ENCODE measurements around the gene FAF1.

Gene FAF1

DNA sequence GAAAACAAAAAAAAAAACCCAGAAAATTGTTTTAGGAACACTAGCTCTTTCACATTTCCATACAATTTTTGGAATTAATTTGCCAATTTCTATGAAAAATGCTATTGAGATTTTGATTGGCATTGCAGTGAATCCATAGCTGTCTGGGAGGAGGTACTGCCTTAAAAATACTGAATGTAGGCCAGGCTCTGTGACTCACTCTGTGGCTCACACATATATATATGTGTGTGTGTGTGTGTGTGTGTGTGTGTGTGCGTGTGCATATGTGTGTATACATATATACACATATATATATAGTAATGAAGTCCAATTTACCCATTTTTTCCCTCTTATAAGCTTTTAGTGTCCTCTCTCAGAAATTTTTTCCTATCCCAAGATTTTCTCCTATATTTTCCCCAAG is 322.6 kb downstream of the FAF1 start:
- no peak for DNase-seq (ENCODE audit: low read depth in 2 of 2)

DNA sequence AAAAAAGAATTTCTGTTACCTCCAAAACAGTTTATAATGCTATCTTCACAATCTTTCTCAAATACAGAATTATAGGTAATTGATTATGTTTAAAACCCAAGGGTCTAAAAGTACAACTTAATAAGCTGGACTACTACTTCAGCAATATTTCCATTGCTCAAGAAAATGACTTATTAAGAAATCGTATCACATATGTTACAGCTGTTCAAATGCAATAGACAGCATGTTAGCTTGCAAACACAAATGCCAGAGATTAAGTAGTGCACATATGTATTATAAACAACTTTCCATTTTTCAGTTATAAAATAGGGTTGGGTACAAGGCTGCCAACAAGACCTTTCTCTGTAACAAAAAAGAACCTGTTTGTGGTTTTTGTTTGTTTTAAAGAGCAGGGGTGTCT is 325.8 kb downstream of the FAF1 start:
- DNase-seq (ENCODE audit: low read depth in 2 of 2) = no peak

DNA sequence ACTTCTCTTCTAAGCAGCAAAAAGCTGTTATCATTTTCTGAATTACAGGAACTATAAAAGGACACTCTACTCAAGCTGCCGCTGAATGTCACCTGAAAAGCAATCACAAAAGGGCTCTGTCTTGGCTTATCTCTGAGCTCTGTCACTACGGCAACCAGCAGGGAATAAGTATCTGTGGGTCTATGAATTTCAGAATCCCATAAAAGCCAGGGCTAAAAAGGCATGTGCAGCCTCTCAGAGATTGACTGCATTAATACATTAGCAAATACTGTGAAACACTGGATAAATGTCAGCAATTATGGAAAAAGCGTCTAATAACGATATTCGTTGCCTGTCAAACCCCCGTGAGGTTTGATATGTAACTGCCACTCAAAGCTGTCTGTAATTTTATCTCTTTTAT is 326.6 kb downstream of the FAF1 start:
- DNase-seq (ENCODE audit: low read depth in 2 of 2) = no peak

DNA sequence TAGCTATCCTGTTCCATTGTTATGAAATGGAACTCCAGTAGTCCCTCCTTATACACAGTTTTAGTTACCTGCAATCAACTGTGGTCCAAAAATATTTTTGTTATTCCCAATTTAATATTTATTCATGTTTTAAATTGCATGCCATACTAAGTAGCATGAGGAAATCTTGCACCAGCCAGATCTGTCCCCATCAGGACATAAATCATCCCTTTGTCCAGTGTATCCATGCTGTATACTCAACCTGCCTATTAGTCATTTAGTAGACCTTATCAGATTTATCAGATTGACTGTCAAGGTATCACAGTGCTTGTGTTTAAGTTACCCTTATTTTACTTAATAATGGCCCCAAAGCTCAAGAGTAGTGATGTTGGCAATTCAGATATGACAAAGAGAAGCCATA is 328.9 kb downstream of the FAF1 start:
- DNase-seq (ENCODE audit: low read depth in 2 of 2) = no peak

DNA sequence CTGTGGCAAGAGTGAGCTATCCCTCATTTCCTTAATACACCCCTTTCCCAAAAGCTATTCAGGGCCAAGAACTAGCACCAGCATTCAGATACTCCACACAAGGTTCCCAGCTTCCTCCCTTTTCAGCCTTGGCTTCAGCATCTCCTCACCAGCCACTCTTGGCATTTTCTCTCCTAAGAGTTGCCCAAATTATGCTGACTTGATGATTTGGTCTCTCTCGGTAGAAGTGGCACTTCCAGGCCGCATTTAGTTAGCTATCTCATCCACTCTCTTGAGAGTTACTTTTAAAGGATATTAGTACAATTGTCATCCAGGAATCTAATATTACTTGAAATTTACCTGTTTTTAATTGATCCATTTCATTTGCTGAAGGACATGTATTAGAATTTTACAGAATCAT is 337.8 kb downstream of the FAF1 start:
- no peak for DNase-seq (ENCODE audit: low read depth in 2 of 2)

DNA sequence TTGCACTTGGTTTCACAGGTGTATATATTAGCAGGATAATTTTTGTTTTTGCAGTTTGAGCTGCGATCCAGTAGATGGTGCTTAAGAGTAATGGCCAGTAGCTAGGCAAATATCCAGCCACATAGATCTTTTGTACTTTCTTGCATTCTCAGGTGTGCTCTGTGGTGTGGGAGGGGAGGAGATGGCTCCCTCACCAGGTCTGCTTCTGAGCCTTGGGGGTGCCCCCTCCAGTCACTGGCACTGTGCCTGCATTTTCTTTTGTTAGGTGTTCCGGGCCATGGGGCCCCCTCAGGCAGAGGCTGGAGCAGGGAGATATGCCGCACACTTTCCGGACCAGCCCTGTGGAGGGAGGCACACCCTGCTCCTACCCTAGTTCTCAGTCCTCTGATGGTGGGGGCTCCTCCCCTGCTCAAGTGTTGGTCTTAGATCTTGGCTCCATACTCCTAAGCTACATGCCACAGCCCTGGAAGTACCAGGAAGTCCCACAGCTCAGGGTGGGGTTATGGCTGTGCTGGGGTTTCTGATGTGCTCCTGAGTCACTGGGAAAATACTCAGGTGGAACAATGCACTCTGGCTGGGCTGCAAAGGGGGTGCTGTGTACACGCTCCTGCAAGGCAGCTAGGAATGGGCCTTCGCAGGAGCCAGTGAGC is 339.3 kb downstream of the FAF1 start:
- DNase-seq (ENCODE audit: low read depth in 2 of 2) = no peak

DNA sequence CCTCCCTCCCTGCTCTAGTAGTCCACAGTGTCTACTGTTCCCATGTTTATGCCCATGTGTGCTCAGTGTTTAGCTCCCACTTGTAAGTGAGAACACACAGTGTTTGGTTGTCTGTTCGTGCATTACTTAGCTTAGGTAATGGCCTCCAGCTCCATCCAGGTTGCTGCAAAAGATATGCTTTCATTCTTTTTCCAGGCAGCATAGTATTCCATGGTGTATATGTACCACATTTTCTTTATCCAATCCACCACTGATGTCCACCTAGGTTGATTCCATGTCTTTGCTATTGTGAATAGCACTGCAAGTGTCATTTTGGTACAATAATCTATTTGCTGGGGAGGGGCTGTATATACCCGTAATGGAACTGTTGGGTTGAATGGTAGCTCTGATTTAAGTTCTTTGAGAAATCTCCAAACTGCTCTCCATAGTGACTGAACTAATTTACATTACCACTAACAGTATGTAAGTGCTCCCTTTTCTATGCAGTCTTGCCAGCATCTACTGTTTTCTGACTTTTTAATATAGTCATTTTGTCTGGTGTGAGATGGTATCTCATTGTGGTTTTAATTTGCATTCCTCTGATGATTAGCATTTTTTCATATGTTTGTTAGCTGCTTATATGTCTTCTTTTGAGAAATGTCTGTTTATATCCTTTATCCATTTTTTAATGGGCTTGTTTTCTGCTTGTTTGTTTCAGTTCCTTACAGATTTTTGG is 344.9 kb downstream of the FAF1 start:
- DNase-seq (ENCODE audit: low read depth in 2 of 2) = no peak

DNA sequence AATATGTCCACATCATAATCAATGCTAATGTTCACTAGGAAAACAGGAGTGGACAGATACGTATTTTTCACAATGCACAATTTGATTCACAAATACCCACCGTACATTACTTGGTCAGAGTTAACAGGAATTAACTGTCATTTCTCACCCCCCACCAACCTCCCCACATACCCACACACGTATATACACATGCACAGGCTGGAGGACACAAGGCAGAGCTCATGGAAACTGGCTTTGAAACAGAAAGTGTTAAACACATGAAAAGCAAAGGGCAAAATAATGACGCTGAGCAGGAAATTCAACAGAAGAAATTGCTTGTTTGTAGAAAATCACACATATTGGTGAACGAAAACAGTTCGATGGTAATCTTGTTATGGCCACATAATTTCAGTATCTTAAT is 348.4 kb downstream of the FAF1 start:
- no peak for DNase-seq (ENCODE audit: low read depth in 2 of 2)

DNA sequence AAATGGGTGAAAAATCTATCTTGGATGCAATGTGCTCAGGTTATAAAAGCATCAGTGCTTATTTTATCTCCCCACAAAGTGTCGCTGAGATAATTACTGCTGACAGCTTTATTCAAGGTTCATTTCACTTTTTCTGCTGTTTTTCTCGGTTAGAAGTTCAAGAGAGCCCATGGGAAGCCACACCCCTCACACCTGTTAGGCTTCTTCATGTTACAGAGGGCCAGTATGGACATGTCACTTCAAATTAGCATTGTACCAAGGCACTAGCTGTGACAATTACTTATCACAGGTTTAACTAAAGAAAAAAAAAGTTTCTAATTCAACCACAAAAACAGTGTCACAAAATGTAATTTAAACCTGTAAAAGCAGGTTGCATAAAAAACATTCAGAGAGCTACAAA is 349.5 kb downstream of the FAF1 start:
- no peak for DNase-seq (ENCODE audit: low read depth in 2 of 2)

DNA sequence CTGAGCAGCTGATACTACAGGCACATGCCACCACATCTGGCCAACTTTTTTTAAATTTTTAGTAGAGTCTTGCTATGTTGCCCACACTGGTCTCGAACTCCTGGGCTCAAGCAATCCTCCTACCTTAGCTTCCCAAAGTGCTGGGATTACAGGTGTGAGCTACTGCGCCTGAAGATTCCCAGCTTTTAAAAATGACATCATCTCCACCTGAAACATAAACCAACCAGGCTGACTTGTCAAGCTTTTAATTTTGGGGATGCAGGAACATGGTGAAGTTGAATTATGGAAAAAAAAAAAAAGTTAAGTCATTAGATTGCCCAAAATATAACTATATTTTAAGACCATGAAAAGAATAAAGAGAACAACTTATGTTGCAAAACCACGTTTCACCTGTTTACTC is 350.6 kb downstream of the FAF1 start:
- DNase-seq (ENCODE audit: low read depth in 2 of 2) = no peak

DNA sequence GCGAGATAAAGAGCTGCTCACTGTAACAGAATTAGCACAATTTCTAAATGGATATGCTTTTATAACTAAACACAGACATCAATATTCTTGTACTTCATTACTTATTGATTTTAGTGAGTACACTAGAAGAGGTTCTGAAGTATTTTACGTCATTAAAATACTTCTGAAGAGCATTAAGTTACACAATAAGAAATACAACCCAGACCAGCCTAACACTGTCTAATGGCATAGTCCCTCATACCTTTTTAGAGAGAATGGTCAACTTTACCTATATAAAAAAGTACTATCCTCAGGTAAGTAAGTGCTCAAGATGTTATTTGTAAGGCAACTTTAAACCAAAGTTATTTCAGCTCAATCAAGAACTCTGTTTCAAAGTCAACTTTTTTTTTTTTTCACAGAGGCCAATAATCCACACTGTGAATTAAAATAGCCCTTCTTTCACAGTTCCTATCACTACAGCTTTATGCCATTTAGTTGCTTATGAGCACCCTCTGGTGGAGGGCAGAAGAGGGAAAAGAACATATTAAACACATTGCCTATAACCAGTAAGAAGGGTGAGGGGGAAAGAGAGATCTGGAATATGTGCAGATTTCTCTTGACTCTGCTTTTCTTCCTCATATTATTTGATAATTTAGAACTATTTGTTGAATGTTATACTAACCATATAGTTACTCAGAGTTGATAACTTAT is 354.7 kb downstream of the FAF1 start:
- no peak for DNase-seq (ENCODE audit: low read depth in 2 of 2)

DNA sequence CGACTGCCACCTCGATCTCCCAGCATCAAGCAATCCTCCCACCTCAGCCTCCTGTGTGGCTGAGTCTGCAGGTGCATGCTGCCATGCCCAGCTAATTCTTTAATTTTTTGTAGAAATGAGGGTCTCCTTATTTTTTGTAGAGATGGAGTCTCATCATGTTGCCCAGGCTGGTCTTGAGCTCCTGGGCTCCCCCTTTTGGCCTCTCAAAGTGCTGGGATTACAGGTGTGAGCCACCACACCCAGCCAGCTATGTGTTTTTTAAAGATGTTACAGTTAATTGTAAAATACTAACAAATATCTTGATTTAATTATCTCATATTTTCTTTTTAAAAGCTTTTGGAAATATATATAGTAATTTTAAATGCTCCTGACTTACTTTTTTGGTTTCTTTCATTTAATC is 355.5 kb downstream of the FAF1 start:
- DNase-seq (ENCODE audit: low read depth in 2 of 2) = no peak

DNA sequence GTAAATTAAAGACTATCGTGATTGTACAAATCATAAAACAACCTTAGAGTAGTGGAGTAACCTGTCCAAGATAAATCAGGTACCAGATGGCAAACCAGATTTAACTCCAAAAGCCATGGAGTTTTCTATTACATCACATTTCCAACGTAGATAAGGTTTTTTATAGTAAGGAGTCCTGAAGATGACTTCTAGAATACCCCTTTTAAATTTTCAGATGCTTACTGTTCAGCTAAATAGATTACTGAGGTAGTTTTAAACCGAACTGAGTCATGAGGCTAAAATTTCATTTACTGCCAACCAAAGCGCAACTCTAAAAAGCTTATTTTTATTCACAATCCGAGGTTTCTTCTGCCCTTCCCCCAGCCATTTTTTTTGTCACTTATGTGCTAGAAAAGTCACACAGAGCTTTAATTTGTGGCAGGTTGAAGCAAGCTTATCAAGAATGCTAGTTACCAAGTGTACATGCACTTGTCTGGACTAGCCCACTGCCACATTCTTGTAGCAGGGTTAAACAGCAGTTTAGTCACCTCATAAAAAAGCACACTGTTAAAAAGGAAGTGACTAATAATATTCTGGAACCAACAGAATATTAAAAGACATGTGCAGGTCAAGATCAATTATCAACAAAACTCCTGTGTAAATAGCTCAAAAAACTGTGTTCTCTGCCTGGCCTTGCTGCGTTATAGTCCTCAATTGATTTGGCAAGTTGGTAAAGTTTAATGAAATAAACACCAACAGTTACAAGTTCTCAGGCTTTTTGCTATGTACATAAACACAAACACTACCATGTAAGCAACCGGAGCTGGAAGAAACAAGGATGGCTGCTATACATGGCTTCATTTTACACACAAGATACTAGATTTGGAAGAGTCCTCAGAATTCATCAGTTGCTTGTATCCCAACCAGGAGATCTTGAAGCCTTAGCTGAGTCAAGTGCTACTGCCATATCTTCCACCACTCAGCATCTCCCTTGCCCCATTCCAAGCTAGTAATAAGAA is 356.5 kb downstream of the FAF1 start:
- no peak for DNase-seq (ENCODE audit: low read depth in 2 of 2)

DNA sequence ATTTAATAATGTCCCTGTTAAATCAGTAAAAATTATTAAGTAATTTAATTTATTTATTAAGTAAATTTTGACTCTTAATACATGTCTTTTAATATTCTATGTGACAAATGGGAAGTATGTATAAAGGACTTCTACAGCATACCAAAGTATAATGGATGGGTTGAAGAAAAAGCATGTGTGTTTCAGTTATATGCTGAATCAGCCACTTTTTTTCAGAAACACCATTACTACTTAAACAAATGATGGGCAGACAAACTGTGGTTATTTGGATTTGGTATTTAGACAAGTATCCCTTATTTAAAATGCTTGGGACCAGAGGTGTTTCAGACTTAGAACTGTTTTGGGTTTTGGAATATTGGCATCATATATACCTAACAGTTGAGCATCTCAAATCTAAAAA is 360.5 kb downstream of the FAF1 start:
- DNase-seq (ENCODE audit: low read depth in 2 of 2) = no peak

DNA sequence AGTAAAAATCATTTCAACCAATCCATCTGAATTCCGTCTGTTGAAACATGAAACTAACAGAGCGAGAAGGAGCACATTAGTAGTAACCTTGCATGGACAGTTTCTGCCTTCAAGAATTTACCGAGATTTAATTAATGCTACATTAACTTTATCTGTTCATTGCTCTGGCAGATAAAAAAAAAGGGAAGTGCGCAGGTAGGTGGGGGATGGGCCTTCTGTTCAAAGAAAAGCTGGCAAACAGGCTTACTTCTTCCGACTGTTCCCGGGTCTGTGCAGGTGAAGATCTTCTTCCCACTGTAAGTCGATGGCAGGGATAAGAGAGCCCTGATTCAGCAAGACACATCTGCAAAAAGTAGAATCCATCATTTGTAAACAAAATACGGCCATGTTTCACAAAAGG is 364.2 kb downstream of the FAF1 start:
- DNase-seq (ENCODE audit: low read depth in 2 of 2) = no peak

DNA sequence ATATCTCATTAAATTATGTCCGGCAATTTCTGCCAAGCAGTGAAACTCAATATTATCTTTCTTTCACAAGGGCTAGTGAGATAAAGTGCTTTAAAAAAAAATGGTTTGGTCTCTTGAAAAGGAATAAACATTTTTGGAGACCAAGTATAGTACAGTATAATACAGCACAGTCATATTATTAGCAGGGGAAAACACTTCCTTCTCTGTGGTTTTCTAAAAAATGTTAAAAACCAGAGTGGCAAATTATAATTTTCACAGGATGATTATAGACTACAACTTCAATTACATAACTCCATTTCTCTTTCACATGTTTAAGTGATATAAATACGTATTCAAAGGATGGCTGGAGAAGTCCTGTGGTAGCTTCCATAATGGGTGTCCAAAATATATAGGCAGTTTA is 366.6 kb downstream of the FAF1 start:
- no peak for DNase-seq (ENCODE audit: low read depth in 2 of 2)

DNA sequence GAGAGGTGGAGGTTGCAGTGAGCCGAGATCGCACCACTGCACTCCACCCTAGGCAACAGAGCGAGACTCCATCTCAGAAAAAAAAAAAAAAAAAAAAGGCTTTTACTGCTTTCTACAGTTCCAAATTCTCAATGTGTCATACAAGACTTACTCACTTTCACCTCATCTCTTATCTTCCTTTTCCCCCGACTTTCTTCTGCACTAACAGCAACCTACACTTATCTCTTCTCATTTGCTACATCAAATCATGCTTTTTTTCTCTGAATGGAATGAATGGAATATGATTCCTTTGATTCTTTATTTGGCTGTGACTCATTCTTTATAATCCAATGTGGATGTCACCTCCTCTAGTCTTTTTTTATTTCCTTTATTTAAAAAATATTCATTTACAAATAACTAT is 368.5 kb downstream of the FAF1 start:
- no peak for DNase-seq (ENCODE audit: low read depth in 2 of 2)

DNA sequence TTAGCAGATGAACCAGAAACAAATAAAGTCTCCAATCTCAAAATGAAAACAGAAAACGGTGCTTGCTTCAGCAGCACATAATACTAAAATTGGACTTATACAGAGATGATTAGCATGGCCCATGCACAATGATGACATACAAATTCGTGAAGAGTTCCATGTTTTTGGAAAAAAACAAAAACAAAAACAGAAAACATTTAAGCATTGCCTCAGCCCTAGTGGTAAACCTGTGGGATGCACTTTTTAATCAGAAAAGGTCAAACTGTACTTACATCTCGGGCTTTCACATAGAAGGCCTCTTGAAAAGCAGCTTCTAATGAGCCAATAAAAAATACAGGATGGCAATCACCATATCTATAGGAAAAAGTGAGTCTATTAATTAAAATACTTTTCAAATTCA is 377.7 kb downstream of the FAF1 start:
- no peak for DNase-seq (ENCODE audit: low read depth in 2 of 2)

DNA sequence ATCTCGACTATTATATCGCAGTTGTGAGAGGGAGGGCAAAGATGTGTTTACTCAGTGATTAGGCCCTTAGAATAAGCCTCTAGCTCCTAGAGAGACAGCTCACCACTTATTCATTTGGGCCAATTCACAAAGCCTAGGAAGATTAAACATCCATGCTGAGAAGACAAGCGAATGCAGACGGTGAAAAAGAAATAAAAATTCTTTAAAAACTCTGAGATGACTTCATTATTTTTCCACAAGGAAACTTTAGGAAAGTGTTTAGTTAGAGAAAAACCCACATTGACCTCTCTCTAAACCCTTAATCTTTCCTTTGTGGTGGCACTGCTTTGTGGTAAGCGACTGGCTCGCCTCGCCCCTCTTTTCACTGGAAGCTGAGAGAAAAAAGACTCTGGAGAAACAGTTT is 390.0 kb downstream of the FAF1 start:
- DNase-seq (ENCODE audit: low read depth in 2 of 2) = no peak

DNA sequence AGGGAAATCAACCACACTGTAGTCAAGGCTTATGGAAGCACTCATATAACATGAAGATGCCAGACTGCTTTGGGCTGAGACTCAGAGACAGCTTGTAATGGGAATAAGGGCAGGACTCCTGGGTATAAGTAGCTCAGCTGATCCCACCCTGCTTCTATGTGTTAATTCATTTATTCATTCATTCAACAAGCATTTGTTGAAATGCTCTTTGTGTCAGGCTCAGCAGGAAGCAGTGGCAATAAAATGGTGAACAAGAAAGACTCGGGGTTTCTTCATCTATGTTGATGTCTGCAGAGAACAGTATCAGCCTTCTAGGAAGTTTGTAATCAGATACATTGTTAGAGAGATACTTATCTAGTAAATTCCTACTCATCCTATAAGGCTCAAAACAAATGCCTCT is 391.3 kb downstream of the FAF1 start:
- DNase-seq (ENCODE audit: low read depth in 2 of 2) = no peak

DNA sequence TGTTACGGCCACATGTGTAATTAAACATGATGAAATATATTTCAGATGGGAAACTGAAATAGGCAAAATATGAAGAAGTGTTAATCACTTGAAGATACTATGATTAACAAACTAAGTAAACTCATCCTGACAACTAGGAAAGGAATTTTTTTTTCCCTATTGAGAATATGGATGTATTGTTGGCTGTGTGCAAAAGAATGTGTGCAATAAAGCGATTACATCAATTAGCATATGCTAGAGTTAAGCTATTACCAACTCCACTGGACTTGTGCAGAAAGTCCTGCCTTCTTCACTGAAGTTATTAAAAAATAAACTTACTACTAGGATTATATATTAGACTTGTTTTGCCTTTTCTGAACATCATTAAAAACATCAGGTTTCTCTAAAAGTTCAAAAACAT is 393.7 kb downstream of the FAF1 start:
- no peak for DNase-seq (ENCODE audit: low read depth in 2 of 2)

DNA sequence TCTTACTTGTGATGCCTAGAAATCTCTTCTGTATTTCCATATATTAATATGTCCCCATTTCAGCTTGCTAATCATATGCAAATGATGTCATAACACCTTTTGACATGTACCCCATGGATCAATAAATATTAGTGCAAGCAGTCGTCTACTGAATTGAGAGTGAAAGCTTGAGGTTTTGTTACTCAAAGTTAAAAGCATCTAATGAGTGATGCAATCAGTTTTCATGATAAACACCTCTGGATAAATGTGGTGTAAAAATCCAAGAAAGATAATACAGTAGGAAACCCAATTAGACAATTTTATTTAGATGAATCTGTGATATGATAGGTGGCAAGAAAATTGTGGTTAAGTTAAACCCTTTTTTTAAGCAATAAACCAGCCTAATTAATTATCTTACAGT is 395.6 kb downstream of the FAF1 start:
- no peak for DNase-seq (ENCODE audit: low read depth in 2 of 2)
